ENCODE results near the gene STX2.

DNA sequence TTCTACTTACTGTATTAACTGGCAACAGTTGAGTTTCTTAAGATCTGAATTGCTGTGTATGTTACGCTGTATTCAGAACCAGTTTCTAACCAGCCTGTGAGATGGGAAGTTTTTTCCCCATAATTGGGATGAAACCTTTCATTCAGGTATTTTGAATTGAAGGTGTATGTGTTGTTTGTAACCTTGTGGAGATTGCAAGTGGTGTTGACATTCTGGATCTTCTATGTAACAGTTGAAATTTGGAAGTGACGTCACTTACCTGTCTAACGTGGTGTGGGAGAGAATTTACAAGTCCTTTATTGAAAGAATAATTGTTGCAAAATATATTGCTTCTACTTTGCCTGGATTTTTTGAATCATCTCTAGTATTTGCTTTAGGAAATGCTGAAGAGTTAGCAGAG lies 38.3 kb upstream of the STX2 start:
- TF ChIP-seq EZH2 (IDR thresholded peaks at IDR 0.05; ENCODE audit: borderline replicate concordance, low read depth, low read length, poor library complexity, severe bottlenecking) = no peak
- TF ChIP-seq CTCF (conservative IDR thresholded peaks at IDR 0.05; ENCODE audit: low read depth, low read length) = no peak

Measured in A673 (cell line).